GM18507 (cell line): ENCODE data around the gene ANKRD33B.
A peak's percentile ranks its signal among the peaks of the same experiment; 100 is the strongest.
"Not testable (repeated sequence)": the region's sequence is repeated elsewhere in the genome, so short reads cannot be mapped to it uniquely, and the experiment has no call there.

Source experiments
- DNase-seq: peaks from one replicate; pipeline ENCODE4 v3.0.0; 2011; ENCODE audit warnings: low read depth; ENCODE audit not compliant: insufficient read length; ENCODE audit errors: extremely low spot score
- FAIRE-seq: peaks from 2 replicates; lab custom pipeline; 2011; peaks lifted over from hg19 to GRCh38; lab: Jason Lieb, UNC

ANKRD33B gene

DNA sequence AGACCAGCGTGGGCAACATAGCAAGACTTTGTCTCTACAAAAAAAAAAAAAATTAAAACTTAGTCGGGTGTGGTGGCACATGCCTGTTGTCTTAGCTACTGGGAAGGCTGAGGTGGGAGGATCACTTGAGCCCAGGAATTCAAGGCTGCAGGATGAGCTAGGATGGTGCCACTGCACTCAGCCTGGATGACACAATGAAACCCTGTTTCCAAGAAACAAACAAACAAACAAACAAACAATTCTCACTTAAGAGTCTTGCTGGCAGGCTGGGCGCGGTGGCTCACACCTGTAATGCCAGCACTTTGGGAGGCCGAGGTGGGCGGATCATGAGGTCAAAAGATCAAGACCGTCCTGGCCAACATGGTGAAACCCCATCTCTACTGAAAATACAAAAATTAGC lies 11.0 kb downstream of the ANKRD33B start:
- FAIRE-seq, DNase-seq: not testable (repeated sequence)

DNA sequence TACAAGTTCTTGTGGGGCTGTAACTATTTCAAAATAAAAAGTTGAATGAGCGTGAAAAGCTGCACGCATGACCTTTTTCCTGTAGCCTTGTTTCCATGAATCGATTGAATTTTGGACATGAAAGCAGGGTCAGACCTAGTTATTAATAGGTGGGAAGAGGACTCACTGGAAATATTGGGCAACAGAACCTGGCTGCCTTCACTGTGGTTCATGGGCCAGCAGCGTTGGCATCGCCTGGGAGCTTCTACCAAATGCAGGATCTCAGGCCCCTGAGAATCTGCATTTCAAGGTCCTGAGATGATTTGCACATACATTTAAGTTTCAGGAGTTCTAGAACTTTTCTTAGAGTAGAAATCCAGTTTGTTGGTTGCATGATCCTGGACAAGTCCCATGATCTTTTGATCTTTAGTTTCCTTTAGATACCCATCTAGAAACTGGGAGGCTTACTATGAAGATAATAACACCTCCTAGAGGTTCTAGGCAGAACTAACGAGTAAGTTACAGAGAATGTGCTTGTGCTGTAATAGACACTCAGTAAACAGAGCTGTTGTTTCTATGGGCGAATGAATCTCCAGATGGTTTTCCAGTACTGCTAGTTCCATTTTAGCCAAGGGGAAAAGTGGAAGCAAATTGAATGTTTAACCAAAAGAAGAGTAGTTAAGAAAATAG lies 12.4 kb downstream of the ANKRD33B start:
- FAIRE-seq = peak; percentile 21
- no peak for DNase-seq

DNA sequence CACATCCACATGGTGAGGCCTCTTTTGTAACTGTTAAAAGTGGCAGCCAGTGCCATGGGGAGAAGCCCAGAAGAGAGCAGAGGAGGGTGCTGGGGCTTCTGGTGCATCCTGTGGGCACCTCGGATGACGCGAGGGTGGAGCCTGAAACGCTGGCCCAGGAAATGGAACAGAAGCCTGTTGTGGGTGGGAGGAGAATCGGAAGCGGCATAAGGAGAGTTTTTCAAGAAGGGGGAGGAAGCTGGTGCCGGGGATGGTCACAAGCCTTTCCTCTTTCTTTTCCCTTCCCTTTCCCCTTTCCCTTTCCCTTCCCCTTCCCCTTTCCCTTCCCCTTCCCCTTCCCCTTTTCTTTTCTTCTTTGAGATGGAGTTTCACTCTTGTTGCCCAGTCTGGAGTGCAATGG lies 12.9 kb downstream of the ANKRD33B start:
- FAIRE-seq (no peak), DNase-seq (no peak)

DNA sequence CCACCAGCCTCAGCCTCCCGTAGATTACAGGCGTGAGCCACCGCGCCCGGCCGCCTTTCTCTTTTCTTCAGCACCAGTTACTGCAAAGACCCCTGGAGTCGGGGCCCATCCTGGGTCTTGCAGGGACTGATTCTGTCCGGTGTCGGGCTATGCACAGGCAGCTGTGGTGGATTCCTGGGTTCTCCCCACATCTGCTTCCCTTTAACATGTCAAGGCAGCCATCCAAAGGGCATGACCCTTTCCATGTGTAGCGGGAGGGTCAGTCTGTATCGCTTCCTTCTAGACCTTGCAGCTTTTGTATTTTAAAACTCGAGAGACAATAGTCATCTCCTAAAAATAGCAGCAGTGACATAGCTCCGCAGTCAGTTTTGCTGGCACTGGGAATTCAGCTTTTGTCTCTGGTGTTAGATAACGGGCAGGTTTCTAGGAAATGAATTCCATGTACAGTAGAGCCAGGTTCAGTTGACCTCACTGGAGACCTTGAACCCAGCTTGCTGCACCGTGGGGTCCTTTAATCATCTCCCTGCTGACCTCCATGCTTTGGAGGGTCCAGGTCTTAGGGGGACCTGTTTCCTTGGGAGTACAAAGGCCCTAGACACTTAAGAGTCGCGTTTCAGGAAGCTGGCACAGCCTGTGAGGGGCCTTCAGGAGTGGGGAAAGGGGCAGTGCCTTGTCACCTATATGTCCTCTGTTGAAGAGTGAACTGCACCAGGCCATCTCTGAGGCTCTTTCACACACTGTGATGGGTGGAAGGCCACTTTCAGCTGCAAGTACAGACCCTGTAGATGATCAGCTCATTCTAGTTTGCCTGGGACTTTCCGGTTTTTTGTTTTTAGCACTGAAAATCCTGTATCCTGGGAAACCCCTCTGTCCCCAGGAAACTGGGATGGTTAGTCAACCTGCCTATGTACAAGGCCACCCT lies 13.8 kb downstream of the ANKRD33B start:
- peak; percentile 73 for FAIRE-seq
- no peak for DNase-seq

DNA sequence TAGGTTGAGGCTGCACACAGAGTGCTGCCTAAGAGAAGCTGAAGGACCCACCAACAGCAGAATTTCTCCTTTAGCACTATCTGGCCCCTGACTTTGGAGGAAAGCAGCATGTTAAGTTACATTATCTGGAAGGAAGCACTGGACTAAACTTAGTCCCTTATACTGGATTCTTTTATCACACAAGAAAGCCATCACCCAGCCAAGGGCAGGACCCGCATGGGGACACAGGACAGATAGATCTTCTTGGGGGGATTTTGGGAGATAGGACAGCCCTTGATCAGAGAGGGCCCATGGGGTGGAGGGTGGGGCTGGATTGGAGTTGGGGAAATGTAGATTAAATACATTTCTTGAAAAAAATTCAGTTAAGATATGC lies 14.4 kb downstream of the ANKRD33B start:
- DNase-seq (no peak), FAIRE-seq (no peak)

DNA sequence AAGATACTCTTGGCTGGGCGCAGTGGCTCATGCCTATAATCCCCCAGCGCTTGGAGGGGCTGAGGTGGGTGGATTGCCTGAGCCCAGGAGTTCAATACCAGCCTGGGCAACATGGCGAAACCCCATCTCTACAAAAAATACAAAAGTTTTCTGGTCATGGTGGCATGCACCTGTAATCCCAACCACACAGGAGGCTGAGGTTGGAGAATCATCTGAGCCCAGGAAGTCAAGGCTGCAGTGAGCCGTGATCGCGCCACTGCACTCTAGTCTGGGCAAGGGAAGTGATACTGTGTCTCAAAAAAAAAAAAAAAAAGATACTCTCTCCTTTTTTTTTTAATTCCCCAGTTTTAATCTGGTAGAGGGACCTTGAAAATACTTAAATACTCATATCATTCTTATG lies 15.0 kb downstream of the ANKRD33B start:
- DNase-seq (no peak), FAIRE-seq (peak; percentile 83)

DNA sequence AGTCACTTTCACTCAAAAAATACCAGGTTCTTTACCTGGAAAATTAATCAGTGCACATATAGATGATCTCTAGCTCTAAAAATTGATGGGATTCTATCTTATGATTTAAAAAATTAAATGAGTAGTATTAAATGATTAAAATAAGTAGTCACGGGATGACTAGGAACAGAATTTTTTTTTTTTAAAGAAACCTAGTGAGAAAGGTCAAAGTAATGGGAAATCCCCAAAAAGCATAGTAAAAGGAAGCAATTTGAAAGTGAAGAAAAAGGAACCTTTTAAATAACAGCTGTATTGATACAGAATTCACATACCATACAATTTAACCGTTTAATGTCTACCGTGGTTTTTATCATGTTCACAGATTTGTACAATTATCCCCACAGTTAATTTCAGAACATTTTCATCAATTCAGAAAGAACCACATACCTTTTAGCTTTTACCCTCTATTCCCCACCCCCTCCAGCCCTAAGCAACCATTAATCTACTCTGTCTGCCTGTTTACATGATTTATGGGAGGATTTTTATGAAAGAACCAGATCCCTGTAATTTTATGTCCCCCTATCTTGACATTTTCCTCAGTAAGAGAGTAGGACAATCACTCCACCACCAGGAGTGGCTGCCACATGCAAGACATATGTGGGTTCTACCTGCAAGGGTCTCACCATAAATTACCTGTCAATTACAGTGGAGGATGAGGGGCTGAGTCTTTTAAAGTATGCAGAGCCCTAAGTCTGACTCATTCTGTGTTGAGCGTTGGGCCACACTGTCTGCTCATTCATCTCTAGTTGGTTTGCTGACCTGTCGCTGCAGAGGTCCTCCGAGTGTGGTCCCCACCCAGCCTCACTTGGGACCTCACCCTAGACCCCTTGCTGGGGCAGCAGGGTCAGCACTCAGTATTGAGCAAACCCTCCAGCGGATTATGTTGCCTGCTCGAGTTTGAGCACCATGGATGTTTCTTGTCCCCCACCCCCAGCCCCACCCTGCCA lies 16.0 kb downstream of the ANKRD33B start:
- DNase-seq (no peak), FAIRE-seq (peak; percentile 70)

DNA sequence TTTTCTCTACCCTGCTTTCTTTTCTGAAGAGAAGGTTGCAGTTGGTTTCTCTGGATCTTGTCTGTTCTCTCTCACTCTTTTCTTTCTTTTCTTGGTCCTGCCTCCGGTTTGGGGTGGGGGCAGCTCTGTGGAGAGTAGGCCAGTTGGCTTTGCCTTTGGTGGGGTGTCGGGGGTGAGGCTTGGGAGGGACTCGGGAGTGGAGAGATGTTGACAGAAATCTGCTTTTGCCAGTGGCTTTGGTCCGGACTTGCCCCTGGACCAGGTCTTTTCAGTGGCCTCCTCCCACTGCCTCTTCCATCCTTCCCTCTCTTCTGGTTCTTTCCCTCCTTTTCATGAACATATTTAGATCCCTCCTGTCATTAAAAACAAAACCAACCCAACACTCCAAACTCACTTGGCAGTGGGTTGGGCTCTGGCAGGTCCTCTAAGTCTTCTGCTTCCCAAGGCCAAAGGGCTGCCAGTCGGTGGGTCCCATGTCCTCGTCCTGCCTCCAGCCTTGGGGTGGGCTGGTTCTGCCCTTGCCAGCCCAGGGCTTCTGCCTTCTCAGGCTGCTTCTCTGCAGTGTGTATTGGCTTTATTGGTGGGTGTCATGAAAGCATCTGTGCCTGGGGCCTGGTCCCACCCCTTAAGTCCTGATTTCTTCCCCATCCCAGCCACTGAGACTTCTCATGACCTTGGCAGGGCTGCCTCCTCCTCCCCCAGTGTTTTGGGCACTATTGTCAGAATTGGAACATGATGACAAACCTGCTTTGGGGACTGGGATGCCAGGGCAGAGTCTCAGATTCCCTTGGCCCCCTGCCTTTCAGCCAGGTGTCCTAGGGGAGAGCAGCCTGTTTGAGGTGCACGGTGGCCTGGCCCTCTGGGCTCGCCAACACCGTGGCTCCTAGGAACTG lies 16.9 kb downstream of the ANKRD33B start:
- FAIRE-seq (no peak), DNase-seq (no peak)

DNA sequence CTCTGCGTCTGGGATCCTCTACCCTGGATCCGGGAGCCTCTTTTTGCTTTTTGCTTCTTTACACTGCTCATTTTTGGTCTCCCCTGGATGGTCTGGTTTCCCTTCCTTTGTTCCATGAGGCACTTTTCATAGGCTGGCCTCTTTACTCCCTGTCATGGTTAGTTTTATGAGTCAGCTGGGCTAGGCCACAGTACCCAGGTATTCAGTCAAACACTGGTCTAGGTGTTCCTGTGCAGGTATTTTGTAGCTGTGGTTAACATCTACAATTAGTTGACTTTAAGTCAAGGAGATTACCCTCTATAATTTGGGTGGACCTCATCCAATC lies 17.5 kb downstream of the ANKRD33B start:
- DNase-seq = no peak

DNA sequence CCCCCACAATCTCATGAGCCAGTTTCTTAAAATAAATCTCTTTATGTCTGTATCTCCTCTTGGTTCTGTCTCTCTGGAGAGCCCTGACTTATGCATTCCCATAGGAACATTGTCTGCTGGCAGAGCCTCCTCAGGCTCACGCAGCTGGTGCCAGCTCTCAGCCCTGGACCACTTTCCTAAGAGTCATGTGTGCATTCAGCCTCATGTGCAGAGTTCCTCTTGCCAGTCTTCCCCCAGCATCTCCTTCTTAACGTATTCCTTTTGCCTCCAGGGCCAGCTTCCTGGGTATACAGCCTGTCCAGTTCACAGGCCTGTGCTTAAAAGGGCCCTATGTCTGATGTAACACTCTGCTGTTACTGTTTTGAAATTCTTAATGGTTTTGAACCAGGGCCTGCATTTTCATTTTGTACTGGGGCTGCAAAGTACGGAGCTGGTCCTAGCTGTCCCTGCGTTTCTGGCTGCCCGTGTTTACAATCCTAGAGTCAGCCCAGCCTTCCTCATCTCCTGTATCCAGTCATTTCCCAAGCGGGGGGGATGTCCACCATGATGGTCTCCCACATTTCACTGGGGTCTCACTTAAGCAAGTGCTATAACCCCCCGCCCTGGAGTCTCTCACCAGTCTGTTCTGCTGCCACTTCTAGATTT lies 18.1 kb downstream of the ANKRD33B start:
- FAIRE-seq (no peak), DNase-seq (no peak)

More for the DNA sequence above, 17.5 kb downstream of the ANKRD33B start:
- no peak for FAIRE-seq

DNA sequence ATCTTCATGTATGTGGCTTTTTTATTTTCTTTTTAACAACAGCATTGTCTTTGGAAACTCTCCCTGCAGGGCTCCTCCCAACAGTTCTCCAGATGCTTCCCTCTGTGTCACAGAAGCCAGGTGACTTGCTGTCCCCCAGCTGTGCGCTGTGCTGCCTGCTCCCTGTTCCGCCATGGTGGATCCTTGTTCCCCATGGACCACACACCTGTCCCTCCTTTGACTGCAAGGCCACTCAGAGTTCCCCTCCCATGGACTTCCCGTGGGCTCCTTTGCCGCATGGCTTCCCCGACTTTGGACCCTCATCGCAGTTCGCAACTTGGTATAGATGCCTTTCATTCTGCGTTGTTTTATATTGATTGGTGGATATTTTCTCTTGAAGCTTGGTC lies 18.6 kb downstream of the ANKRD33B start:
- DNase-seq (no peak), FAIRE-seq (no peak)

DNA sequence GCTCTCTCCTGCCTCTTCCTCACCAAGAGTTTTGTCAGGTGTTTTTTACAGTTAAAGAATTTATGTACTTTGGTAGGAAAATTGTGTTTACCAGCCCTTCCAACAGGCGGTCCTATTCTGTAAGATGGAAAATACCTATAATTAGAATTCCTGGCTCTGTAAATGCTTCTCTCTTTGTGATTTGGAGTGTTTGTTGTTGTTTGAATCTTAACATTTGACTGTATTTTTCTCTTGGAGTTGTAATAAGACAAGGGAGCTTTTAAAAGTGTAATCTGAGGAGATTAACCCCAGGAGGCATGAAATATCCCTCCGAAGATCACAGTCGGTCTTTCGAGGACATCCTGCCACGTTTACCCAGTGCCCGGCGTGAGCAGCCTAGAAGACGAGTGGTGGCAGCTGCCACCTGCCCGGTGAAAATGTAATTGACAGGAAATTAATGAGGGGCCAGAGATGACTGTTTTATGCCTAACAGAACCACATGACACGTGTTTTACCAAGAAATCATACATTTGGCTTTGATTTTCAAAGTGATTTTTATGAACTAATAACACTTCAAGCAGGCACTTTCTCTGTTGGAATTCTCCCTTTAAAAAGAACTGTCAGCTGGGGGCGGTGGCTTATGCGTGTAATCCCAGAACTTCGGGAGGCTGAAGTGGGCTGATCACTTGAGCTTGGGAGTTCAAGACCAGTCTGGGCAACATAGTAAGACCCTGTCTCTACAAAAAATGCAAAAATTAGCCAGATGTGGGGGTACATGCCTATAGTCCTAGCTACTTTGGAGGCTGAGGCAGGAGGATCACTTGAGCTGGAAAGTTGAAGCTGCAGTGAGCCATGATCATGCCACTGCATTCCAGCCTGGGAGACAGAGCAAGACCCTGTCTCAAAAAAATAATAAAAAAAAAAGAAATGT lies 20.0 kb downstream of the ANKRD33B start:
- FAIRE-seq (no peak), DNase-seq (no peak)

DNA sequence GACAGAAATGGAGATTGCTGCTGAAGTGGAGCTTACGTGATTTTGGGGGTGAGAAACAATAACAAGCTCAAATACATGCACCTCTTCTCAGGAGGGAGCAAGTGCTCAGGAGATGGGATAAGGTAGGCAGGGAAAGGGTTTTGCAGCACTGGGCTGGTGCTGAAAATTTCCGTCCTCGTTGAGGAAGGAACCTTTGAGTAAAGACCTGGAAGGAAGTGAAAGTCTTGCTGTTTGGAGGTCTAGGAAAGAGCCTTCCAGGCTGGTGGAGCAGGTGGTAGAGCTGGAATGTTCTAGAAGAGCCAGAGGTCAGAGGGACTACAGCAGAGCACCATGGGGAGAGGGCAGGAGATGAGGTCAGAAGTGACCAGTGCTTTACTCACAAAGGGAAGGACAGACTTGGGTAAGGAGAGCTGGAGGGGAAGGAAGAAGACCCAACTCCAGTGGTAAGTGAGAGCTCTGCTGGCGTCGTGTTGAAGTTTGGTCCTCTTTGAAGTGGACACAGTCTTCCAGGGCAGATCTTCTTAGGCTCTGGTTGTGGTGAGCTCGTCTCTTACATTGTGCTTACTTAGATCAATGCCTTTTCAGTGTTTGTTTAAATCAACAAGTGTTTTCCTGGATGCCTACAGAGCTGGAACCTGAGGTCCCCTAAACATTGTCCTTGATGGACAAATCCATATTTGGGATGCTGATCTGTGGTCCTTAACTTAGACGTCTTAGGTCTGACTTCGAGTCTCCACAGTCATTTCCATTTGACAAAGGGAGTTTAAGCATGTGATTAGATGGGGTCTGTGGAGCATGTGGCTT lies 21.0 kb downstream of the ANKRD33B start:
- DNase-seq (no peak), FAIRE-seq (no peak)

DNA sequence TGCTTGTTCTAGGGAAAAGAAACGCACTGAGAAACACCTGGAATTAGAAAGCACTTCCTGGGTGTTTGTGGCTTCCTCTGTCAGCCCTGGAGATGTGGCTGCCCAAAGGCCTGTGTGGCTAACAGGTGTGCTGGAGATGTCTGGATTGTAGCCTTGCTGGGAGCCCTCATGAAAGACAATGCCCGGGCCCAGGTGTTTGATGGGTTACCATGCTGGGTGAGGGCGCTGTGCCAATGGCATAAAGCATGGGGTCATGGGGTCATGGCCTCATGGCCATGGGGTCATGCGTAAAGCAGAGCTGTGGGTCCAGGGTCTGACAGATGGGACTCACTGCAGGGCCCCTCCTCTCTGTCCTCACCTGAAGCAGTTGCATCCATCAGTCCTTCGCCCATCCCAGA lies 21.6 kb downstream of the ANKRD33B start:
- no peak for FAIRE-seq

DNA sequence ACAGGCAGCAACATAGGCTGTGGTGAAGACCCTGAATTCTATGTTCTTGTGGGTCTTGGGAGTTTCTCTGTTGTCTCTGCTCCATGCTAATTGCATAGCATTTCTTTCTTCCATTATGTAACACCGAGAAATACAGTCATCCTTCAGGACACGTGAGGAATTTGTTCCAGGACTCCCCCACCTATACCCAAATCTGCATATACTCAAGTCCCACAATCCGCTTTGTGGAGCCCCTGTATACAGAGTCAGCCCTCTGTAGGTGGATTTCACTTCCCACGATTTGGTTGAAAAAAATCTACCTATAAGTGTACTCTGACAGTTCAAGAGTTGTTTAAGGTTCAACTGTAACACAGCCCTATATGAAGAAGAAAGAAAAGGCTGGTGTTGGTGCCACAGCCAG lies 22.1 kb downstream of the ANKRD33B start:
- DNase-seq (no peak), FAIRE-seq (no peak)

More for the DNA sequence above, 21.6 kb downstream of the ANKRD33B start:
- DNase-seq = no peak

DNA sequence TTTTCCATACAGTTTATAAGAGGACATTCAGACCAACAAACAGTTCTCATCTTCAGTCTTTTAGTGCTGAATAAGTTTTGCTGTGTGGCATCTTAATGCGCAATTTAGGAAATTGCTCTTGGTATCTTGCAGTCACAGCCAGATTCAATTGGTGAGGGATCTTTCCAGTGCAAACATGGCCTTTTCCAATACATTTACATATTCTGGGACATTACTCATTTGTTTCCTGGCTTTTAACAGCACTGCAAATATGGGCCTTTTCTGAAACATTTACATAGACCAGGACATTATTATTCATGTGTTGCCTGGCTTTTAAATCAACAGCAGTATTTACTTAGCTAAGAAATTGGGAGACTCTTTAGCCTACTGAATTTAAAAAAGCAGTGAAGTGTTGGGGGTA lies 22.7 kb downstream of the ANKRD33B start:
- no peak for DNase-seq
- FAIRE-seq = no peak
